PC-3 (cell line): ENCODE results near the gene NRCAM. TPM values are rescaled to one million over a fixed set of nuclear protein-coding genes. Genes with fewer than 3 reads are reported as not detected.
"Not testable (repeated sequence)": the region's sequence is repeated elsewhere in the genome, so short reads cannot be mapped to it uniquely, and the experiment has no call there.

Experiments
- ATAC-seq: fragments of 200-7000 bp; cut with Tn5 transposase; 2 replicates; pipeline ENCODE4 v1.9.1; 2020; ENCODE audit warnings: mild to moderate bottlenecking, moderate library complexity
- BruUV-seq: library from RNA; stranded (reverse); fragments of 400-500 nt; replicated peaks from 2 replicates; lab custom pipeline; 2021; lab: Mats Ljungman, UMichigan
- CTCF ChIA-PET: fragments of 300-600 bp; sonication (Branson Sonifier 250); formaldehyde crosslinking; loops from one replicate; lab custom pipeline; 2022; ENCODE audit warnings: antibody characterized with exemption; lab: Charles Lee
- POLR2A ChIA-PET: fragments of 300-600 bp; sonication (Branson Sonifier 250); formaldehyde crosslinking; loops from one replicate; lab custom pipeline; 2022; ENCODE audit warnings: antibody characterized with exemption; ENCODE audit not compliant: unreplicated experiment; lab: Charles Lee
- DNase-seq: peaks from one replicate; pipeline ENCODE4 v3.0.0-alpha.2; 2015
- H2AFZ ChIP-seq: fragments of 300-600 bp; sonication (generic); 2 replicates; pipeline ENCODE4 v1.6.0; 2016; ENCODE audit warnings: antibody characterized with exemption, low read length
- H3F3A ChIP-seq: fragments of 300-600 bp; sonication (generic); one replicate; pipeline ENCODE4 v1.6.0; 2017; ENCODE audit warnings: antibody characterized with exemption, low read length, control low read depth, mild to moderate bottlenecking; ENCODE audit not compliant: unreplicated experiment
- H3K27ac ChIP-seq: fragments of 300-600 bp; sonication (generic); 2 replicates; pipeline ENCODE4 v1.5.1; 2016; ENCODE audit warnings: mild to moderate bottlenecking, low read length
- H3K27me3 ChIP-seq: fragments of 300-600 bp; sonication (generic); 2 replicates; pipeline ENCODE4 v1.6.1; 2016; ENCODE audit warnings: low read length, mixed read lengths
- H3K36me3 ChIP-seq: fragments of 300-600 bp; sonication (generic); 2 replicates; pipeline ENCODE4 v1.6.1; 2016; ENCODE audit warnings: low read depth, mixed run types, low read length, mixed read lengths
- H3K4me1 ChIP-seq: fragments of 300-600 bp; sonication (generic); 2 replicates; pipeline ENCODE4 v1.5.1; 2016; ENCODE audit warnings: low read length; ENCODE audit not compliant: insufficient read depth
- H3K4me2 ChIP-seq: fragments of 300-600 bp; sonication (generic); 2 replicates; pipeline ENCODE4 v1.6.0; 2016; ENCODE audit warnings: low read length
- H3K4me3 ChIP-seq: fragments of 300-600 bp; sonication (generic); 2 replicates; pipeline ENCODE4 v1.5.1; 2016; ENCODE audit warnings: mild to moderate bottlenecking, low read length, mixed read lengths
- H3K79me2 ChIP-seq: fragments of 300-600 bp; sonication (generic); 2 replicates; pipeline ENCODE4 v1.6.1; 2017; ENCODE audit warnings: low read length, mixed read lengths
- H3K9ac ChIP-seq: fragments of 300-600 bp; sonication (generic); 2 replicates; pipeline ENCODE4 v1.6.0; 2016; ENCODE audit warnings: mild to moderate bottlenecking, low read length
- H3K9me2 ChIP-seq: fragments of 300-600 bp; sonication (generic); replicated peaks from 2 replicates; pipeline ENCODE4 v1.6.1; 2016; ENCODE audit warnings: mixed run types, low read length, mixed read lengths
- H3K9me3 ChIP-seq: fragments of 300-600 bp; sonication (generic); 2 replicates; pipeline ENCODE4 v1.6.1; 2016; ENCODE audit warnings: low read length, mixed read lengths
- H4K20me1 ChIP-seq: fragments of 300-600 bp; sonication (generic); 2 replicates; pipeline ENCODE4 v1.6.1; 2016; ENCODE audit warnings: low read length, mixed read lengths
- EZH2 ChIP-seq: fragments of 300-600 bp; sonication (generic); IDR thresholded peaks from one replicate; pipeline ENCODE4 v1.6.1; 2017; ENCODE audit warnings: antibody characterized with exemption, mild to moderate bottlenecking, low read length; ENCODE audit not compliant: unreplicated experiment
- EZH2phosphoT487 ChIP-seq: fragments of 300-600 bp; sonication (generic); IDR thresholded peaks from 2 replicates; pipeline ENCODE4 v1.6.1; 2018; ENCODE audit warnings: mild to moderate bottlenecking, antibody characterized with exemption, low read length, borderline replicate concordance
- intact Hi-C: fragments of 100-400 bp; cut with micrococcal nuclease; formaldehyde crosslinking; loops from 2 replicates; pipeline ENCODE4 v1.9.0; 2023
- total RNA-seq: library from RNA; depleted of rRNA; stranded (reverse); fragments of >200 nt; gene quantifications from 2 replicates; pipeline ENCODE4 v1.2.3, GENCODE V29; 2014
- TF ChIP-seq, protein P1 (sequence below): fragments of 300-600 bp; sonication (generic); conservative IDR thresholded peaks from 2 replicates; pipeline ENCODE4 v1.5.1; 2017; ENCODE audit warnings: antibody characterized with exemption, low read depth, mild to moderate bottlenecking, low read length

Gene NRCAM
- total RNA-seq, 1 experiment from 2014 or later, result not detected

DNA sequence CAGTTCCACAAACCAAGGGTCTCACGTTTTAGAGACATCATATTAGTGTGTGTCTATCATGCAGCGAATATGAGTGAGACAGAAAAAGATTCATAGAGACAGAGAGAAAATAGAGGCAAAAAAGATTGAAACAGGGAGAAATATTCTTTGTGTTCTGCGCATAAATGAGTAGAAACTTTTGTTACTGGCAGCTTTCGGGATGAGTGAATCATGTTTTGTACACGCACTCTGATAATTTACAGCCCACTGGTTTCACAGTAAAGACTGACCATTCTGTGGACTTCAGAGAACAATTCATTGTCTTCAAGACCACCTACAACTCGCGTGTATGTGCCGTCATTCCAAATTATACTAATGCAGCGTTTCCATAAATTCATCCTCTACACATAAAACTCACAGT lies 60.2 kb downstream of the NRCAM start:
- no peak for ATAC-seq
- no peak overlapping the region for H3K4me3 ChIP-seq

DNA sequence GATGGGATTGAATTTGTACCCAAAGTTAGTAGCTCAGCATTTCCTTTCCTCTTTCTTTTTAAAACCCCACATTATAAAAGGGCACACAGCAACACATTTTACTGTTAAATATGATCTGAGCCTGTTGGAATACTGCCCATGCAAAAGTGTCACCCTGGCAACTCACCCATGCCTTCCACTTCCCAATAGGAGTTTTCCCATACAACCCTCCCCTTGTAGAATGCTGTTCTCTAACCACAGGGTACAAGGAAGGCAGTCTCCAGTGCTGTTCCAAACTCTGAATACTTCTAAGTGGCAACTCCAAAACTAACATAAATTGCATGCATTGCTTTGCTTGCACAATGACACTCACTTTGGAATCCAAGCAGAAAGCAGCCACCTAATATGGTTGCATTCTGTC lies 60.8 kb downstream of the NRCAM start:
- intact Hi-C loops, result no loop called here
- DNase-seq, result no peak
- H3K27ac ChIP-seq, result no peak overlapping the region
- H3K9me2 ChIP-seq, result no peaks in the 10 kb centered on the region
- BruUV-seq, result no TSS peak
- CTCF ChIA-PET, result no interaction called here
- H3F3A ChIP-seq, result no peaks in the 10 kb centered on the region
- no peak overlapping the region for H3K4me3 ChIP-seq
- no peak overlapping the region for H2AFZ ChIP-seq
- H3K4me1 ChIP-seq, result no peaks in the 10 kb centered on the region
- H4K20me1 ChIP-seq, result no peaks in the 10 kb centered on the region
- no peak for ATAC-seq
- H3K36me3 ChIP-seq, result no peaks in the 10 kb centered on the region
- H3K27me3 ChIP-seq, result peaks cover 47% of the 10 kb centered on the region
- POLR2A ChIA-PET, result interaction anchor here (0.6 kb wide), 1 partner anchor 115 kb away, joined by 4 read pairs; no protein-coding TSS in a partner anchor
- no peaks in the 10 kb centered on the region for H3K9me3 ChIP-seq
- H3K9ac ChIP-seq, result no peak overlapping the region
- TF ChIP-seq EZH2phosphoT487, result no peak
- TF ChIP-seq, protein P1, sequence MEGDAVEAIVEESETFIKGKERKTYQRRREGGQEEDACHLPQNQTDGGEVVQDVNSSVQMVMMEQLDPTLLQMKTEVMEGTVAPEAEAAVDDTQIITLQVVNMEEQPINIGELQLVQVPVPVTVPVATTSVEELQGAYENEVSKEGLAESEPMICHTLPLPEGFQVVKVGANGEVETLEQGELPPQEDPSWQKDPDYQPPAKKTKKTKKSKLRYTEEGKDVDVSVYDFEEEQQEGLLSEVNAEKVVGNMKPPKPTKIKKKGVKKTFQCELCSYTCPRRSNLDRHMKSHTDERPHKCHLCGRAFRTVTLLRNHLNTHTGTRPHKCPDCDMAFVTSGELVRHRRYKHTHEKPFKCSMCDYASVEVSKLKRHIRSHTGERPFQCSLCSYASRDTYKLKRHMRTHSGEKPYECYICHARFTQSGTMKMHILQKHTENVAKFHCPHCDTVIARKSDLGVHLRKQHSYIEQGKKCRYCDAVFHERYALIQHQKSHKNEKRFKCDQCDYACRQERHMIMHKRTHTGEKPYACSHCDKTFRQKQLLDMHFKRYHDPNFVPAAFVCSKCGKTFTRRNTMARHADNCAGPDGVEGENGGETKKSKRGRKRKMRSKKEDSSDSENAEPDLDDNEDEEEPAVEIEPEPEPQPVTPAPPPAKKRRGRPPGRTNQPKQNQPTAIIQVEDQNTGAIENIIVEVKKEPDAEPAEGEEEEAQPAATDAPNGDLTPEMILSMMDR, result no peak
- TF ChIP-seq EZH2, result no peak
- H3K4me2 ChIP-seq, result no peak overlapping the region
- H3K79me2 ChIP-seq, result no peaks in the 10 kb centered on the region

More for the DNA sequence above, 60.2 kb downstream of the NRCAM start:
- Histone ChIP-seq H2AFZ (no peak overlapping the region), H4K20me1 (no peaks in the 10 kb centered on the region), H3F3A (no peaks in the 10 kb centered on the region), H3K9me3 (no peaks in the 10 kb centered on the region), H3K79me2 (no peaks in the 10 kb centered on the region), H3K9me2 (no peaks in the 10 kb centered on the region), H3K36me3 (no peaks in the 10 kb centered on the region), H3K27me3 (peaks cover 47% of the 10 kb centered on the region), H3K4me1 (no peaks in the 10 kb centered on the region), H3K4me2 (no peak overlapping the region), H3K27ac (no peak overlapping the region), H3K9ac (no peak overlapping the region)
- no TSS peak for BruUV-seq
- TF ChIP-seq EZH2phosphoT487 (no peak), EZH2 (no peak)
- TF ChIP-seq, protein P1, result no peak
- intact Hi-C loops, result no loop called here
- ChIA-PET POLR2A (no interaction called here), CTCF (no interaction called here)
- DNase-seq, result no peak

DNA sequence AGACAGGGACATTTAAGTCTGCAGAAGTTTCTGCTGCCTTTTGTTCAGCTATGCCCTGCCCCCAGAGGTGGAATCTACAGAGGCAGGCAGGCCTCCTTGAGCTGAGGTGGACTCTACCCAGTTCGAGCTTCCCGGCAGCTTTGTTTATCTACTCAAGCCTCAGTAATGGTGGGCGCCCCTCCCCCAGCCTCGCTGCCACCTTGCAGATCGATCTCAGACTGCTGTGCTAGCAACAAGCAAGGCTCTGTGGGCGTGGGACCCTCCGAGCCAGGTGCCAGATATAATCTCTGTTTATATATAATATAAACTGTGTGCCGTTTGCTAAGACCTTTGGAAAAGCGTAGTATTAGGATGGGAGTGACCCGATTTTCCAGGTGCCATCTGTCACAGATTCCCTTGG lies 63.1 kb downstream of the NRCAM start:
- DNase-seq, BruUV-seq, CTCF ChIA-PET: not testable (repeated sequence)

DNA sequence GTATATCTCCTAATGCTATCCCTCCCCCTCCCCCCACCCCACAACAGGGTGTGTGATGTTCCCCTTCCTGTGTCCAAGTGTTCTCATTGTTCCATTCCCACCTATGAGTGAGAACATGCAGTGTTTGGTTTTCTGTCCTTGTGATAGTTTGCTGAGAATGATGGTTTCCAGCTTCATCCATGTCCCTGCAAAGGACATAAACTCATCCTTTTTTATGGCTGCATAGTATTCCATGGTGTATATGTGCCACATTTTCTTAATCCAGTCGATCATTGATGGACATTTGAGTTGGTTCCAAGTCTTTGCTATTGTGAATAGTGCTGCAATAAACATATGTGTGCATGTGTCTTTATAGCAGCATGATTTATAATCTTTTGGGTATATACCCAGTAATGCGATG lies 68.5 kb downstream of the NRCAM start:
- CTCF ChIA-PET, ATAC-seq, H3K4me2 ChIP-seq, H3K9ac ChIP-seq, H3K27ac ChIP-seq, DNase-seq, H3K4me1 ChIP-seq, intact Hi-C loops, H3K79me2 ChIP-seq, POLR2A ChIA-PET, H2AFZ ChIP-seq, H3F3A ChIP-seq, H3K4me3 ChIP-seq, H3K9me3 ChIP-seq, BruUV-seq, H3K36me3 ChIP-seq, H3K9me2 ChIP-seq, H4K20me1 ChIP-seq: not testable (repeated sequence)
- peaks cover 23% of the 10 kb centered on the region for H3K27me3 ChIP-seq

More for the DNA sequence above, 63.1 kb downstream of the NRCAM start:
- H3K9ac ChIP-seq, H3K27ac ChIP-seq, H3K79me2 ChIP-seq, H2AFZ ChIP-seq, H3K4me2 ChIP-seq, intact Hi-C loops, H3F3A ChIP-seq, H3K9me3 ChIP-seq, H3K36me3 ChIP-seq, H3K4me3 ChIP-seq, POLR2A ChIA-PET, H4K20me1 ChIP-seq, H3K9me2 ChIP-seq, H3K4me1 ChIP-seq, ATAC-seq: not testable (repeated sequence)
- H3K27me3 ChIP-seq, result peaks cover 31% of the 10 kb centered on the region
